Measurements from ENCODE around the gene PCDHGB1.
"Not testable (repeated sequence)": the region's sequence is repeated elsewhere in the genome, so short reads cannot be mapped to it uniquely, and the experiment has no call there.

PCDHGB1 gene

DNA sequence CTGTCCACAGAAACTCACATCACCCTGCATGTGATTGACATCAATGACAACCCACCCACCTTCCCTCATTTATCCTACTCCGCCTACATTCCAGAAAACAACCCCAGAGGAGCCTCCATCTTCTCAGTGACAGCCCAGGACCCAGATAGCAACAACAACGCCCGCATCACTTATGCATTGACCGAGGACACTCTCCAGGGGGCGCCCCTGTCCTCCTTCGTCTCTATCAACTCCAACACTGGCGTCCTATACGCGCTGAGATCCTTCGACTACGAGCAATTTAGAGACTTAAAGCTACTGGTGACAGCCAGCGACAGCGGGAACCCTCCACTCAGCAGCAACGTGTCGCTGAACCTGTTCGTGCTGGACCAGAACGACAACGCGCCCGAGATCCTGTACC lies 4.6 kb upstream of the PCDHGB1 start:
- DNase-seq (ENCODE audit: low spot score), result no peak

DNA sequence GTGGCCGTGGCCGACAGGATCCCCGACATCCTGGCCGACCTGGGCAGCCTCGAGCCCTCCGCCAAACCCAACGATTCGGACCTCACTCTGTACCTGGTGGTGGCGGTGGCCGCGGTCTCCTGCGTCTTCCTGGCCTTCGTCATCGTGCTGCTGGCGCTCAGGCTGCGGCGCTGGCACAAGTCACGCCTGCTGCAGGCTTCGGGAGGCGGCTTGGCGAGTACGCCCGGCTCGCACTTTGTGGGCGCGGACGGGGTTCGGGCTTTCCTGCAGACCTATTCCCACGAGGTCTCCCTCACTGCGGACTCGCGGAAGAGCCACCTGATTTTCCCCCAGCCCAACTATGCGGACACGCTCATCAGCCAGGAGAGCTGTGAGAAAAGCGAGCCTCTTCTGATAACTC lies 3.9 kb upstream of the PCDHGB1 start:
- not testable (repeated sequence) for DNase-seq (ENCODE audit: low spot score)

DNA sequence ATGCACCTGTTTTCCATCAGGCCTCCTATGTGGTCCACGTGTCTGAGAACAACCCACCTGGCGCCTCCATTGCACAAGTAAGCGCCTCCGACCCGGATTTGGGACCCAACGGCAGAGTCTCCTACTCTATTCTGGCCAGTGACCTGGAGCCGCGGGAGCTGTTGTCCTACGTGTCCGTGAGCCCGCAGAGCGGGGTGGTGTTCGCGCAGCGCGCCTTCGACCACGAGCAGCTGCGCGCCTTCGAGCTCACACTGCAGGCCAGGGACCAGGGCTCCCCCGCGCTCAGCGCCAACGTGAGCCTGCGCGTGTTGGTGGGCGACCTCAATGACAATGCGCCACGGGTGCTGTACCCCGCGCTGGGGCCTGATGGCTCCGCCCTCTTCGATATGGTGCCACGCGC lies 1.7 kb downstream of the PCDHGB1 start:
- no peak for DNase-seq (ENCODE audit: low spot score)

DNA sequence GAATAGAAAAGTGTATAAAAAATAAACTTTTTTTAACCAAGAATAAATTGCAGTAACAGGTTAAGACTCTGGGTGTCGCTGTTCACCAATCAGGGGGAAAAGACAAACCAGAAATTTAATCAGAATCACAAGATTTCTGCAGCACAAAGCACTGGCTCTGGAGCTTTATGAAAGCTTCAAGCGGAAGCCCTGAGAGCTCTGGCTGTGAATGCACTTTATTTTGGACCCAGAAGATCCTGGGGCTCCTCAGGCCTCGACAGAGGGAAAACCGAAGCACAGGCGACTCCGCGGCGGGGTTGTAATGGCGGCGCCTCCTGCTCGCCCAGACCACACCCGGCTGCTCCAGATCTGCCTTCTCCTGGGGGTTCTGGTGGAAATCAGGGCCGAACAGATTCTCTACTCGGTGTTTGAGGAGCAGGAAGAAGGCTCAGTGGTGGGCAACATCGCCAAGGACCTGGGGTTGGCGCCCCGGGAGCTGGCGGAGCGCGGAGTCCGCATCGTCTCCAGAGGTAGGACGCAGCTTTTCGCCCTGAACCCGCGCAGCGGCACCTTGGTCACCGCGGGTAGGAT lies 5.1 kb downstream of the PCDHGB1 start, which contains the start of gene PCDHGA4:
Gene PCDHGA4, plus strand, starts transcription at position 122 of the 570 bp plus-strand sequence. Its CDS starts 87 bp downstream, at position 209.
- DNase-seq (ENCODE audit: low spot score), result no peak

DNA sequence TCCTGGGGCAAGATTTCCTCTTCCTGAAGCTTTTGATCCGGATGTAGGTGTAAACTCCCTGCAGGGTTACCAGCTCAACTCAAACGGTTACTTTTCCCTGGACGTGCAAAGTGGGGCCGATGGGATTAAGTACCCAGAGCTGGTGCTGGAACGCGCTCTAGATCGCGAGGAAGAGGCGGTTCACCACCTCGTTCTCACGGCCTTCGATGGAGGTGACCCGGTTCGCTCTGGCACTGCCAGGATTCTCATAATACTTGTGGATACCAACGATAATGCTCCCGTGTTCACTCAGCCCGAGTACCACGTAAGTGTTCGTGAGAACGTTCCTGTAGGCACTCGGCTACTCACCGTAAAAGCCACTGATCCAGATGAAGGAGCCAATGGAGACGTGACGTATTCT lies 5.7 kb downstream of the PCDHGB1 start:
- no peak for DNase-seq (ENCODE audit: low spot score)

DNA sequence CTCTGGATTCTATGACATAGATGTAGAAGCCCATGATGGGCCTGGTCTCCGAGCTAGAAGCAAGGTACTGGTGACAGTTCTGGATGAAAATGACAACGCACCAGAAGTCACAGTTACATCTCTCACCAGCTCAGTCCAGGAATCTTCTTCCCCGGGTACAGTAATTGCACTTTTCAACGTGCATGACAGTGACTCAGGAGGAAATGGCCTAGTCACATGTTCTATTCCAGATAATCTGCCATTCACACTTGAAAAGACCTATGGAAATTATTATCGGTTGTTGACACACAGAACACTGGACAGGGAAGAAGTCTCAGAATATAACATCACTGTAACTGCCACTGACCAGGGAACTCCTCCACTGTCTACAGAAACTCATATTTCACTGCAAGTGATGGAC lies 6.2 kb downstream of the PCDHGB1 start:
- no peak for DNase-seq (ENCODE audit: low spot score)

DNA sequence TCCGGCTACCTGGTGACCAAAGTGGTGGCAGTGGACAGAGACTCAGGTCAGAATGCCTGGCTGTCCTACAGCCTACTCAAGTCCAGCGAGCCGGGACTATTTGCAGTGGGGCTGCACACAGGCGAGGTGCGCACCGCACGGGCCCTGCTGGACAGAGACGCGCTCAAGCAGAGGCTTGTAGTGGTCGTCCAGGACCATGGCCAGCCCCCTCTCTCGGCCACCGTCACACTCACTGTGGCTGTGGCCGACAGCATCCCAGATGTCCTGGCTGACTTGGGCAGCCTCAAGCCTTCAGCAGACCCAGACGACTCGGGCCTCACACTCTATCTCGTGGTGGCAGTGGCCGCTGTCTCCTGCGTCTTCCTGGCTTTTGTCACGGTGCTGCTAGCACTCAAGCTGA lies 7.1 kb downstream of the PCDHGB1 start:
- no peak for DNase-seq (ENCODE audit: low spot score)

DNA sequence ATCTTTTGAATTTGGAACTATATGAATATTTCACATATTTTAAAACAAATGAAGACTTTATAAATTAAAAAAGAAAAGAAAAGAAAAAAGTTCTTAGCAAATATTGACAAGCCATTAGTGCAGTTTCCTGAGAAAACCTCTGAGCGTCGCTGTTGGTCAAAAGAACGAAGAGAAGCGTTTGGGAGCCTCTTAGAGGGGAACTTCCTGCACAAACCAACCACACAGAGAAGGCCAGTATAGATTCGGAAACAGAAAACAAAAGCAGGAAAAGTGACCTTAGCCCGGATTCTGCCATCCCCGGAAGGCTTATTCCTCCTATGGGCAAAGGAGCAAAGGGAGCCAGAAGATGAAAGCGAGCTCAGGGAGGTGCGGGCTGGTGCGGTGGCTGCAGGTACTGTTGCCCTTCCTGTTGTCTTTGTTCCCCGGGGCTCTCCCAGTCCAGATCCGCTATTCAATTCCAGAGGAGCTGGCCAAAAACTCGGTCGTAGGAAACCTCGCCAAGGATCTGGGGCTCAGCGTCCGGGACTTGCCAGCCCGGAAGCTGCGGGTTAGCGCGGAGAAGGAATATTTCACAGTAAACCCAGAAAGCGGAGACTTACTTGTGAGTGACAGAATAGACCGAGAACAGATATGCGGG lies 10.0 kb downstream of the PCDHGB1 start, which contains the start of gene PCDHGB2:
Gene PCDHGB2, plus strand, starts transcription at position 205 of the 637 bp plus-strand sequence. Its CDS starts 142 bp downstream, at position 347.
- DNase-seq (ENCODE audit: low spot score), result peak; percentile 11

DNA sequence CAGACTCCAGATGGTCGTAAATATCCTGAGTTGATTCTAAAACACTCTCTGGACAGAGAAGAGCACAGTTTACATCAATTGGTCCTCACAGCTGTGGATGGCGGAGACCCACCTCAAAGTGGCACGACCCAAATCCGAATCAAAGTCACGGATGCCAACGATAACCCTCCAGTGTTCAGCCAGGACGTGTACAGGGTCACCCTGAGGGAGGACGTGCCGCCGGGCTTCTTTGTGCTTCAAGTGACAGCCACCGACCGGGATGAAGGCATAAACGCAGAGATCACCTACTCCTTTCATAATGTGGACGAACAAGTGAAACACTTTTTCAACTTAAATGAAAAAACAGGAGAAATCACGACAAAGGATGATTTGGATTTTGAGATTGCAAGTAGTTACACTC lies 10.8 kb downstream of the PCDHGB1 start:
- no peak for DNase-seq (ENCODE audit: low spot score)

DNA sequence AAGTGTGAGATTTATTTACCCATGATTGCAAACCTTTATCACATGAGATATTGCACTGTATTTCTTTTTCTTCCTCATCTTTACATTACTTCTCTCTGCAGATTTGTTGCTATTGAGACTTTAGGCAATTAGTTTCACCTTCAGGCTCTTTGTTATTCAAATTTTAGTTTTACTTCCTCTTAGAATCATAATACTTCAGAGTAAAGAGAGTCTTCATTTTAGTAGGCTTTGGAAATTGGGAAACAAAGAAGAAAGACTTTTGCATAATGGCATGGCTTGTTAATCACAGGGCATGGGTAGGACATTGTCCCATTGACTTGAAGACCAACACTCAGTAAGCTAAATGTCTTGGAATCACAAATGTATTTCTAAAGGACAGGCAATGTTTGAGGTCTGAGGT lies 12.8 kb downstream of the PCDHGB1 start:
- DNase-seq (ENCODE audit: low spot score), result no peak

DNA sequence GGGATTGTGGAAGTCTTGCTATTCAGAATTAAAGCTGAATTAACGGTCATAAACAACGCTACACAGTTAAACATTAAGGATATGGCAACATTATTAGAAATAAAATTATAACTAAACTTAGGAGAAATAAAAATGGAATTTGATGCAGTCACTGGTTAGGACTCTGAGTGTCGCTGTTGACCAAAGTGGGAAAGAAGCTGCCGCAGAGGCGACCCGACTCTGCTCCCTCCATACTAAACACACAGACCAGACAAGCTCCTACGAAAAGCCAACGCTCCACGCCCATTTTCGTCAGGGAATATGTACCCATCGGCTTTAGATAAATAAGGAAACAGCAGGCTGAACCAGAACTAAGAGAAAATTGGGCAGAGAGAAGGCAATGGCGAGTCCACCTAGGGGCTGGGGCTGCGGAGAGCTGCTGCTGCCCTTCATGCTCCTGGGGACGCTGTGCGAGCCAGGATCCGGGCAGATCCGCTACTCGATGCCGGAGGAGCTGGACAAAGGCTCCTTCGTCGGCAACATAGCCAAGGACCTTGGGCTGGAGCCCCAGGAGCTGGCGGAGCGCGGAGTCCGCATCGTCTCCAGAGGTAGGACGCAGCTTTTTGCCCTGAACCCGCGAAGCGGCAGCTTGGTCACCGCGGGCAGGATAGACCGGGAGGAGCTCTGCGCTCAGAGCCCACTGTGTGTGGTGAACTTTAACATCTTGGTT lies 14.2 kb downstream of the PCDHGB1 start, which contains the start of gene PCDHGA5:
Gene PCDHGA5, plus strand, starts transcription at position 211 of the 709 bp plus-strand sequence. Its CDS starts 169 bp downstream, at position 380.
- no peak for DNase-seq (ENCODE audit: low spot score)

DNA sequence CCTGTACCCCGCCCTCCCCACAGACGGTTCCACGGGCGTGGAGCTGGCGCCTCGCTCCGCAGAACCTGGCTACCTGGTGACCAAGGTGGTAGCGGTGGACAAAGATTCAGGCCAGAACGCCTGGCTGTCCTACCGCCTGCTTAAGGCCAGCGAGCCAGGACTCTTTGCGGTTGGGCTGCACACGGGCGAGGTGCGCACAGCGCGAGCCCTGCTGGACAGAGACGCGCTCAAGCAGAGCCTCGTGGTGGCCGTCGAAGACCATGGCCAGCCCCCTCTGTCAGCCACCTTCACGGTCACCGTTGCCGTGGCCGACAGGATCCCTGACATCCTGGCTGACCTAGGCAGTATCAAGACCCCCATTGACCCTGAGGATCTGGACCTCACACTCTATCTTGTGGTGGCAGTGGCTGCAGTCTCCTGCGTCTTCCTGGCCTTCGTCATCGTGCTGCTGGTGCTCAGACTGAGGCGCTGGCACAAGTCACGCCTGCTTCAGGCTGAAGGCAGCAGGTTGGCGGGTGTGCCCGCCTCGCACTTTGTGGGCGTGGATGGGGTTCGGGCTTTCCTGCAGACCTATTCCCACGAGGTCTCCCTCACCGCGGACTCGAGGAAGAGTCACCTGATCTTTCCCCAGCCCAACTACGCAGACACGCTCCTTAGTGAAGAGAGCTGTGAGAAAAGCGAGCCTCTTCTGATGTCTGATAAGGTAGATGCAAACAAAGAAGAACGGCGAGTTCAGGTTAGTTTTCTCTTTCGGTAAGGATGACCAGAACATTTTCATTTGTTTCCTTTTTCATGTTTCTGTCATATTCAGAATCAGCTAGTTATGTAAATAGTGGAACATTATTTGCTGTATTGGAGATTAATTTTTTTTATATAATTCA lies 16.4 kb downstream of the PCDHGB1 start:
- DNase-seq (ENCODE audit: low spot score), result no peak

DNA sequence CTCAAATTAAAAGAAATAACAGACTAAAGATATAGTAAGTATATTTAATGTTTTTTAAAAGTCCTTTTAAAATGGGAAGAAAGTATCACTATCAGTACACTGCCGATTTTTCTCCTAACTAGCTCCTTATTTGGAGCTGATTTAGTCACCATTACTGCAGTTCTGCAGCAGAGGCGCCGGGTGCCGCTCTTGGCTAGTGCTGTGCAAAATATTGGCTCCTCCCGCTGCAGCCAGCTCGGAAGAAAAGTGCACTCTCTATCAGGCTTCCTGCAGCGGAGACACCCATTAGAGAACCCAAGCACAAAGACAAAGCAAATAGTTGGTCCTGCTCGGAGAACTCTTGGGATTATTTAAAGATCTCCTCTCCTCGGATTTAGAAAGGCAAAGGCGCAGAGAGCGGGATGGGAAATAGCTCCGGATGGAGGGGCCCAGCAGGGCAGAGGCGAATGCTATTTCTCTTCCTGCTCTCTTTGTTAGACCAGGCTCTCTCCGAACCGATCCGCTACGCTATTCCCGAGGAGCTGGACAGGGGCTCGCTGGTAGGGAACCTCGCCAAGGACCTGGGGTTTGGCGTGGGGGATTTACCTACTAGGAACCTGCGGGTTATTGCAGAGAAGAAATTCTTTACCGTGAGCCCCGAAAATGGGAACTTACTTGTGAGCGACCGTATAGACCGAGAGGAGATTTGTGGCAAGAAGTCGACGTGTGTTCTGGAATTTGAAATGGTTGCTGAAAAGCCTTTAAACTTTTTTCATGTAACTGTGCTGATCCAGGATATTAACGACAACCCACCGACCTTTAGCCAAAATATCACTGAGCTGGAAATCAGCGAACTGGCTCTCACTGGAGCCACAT lies 20.3 kb downstream of the PCDHGB1 start, which contains the start of gene PCDHGB3:
Gene PCDHGB3, plus strand, starts transcription at position 249 of the 855 bp plus-strand sequence. Its CDS starts 153 bp downstream, at position 402.
- DNase-seq (ENCODE audit: low spot score), result no peak

DNA sequence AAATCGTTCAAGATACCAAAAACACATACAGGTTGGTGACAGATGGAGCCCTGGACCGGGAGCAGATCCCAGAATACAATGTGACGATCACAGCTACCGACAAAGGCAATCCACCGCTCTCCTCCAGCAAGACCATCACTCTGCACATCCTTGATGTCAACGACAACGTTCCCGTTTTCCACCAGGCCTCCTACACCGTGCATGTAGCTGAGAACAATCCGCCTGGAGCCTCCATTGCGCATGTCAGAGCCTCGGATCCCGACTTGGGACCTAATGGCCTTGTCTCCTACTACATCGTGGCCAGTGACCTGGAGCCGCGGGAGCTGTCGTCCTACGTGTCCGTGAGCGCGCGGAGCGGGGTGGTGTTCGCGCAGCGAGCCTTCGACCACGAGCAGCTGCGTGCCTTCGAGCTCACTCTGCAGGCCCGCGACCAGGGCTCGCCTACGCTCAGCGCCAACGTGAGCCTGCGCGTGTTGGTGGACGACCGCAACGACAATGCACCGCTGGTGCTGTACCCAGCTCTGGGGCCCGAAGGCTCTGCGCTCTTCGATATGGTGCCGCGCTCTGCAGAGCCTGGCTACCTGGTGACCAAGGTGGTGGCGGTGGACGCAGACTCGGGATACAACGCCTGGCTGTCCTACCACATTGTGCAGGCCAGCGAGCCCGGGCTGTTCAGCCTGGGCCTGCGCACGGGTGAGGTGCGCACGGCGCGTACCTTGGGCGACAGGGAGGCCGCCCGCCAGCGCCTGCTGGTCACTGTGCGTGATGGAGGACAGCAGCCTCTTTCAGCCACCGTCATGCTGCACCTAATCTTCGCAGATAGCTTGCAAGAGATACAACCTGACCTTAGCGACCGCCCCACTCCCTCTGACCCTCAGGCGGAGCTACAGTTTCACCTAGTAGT lies 21.9 kb downstream of the PCDHGB1 start:
- no peak for DNase-seq (ENCODE audit: low spot score)

DNA sequence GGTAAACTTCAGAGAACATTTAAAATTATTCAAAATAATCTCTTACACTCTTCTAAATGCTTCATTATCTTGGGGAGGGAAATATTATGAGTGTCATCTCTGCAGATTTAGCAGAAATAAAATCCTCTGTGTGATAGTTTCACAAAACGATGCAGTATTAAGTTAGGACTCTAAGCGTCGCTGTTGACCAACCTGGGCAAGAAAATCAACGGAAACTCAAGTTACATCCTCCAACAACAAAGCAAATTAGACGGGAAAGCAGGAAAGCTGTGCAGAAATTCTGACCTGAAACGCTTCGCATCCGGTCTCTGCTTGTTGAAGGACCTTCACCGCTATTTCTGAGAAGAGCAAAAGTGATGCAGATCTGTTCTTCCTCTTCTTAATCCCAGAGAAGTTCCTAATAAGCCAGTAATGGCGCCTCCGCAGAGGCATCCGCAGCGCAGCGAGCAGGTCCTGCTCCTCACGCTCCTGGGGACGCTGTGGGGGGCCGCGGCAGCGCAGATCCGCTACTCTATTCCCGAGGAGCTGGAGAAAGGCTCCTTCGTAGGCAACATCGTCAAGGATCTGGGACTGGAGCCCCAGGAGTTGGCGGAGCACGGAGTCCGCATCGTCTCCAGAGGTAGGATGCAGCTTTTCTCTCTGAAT lies 23.9 kb downstream of the PCDHGB1 start, which contains the start of gene PCDHGA6:
Gene PCDHGA6, plus strand, starts transcription at position 219 of the 645 bp plus-strand sequence. Its CDS starts 193 bp downstream, at position 412.
- DNase-seq (ENCODE audit: low spot score), result no peak

DNA sequence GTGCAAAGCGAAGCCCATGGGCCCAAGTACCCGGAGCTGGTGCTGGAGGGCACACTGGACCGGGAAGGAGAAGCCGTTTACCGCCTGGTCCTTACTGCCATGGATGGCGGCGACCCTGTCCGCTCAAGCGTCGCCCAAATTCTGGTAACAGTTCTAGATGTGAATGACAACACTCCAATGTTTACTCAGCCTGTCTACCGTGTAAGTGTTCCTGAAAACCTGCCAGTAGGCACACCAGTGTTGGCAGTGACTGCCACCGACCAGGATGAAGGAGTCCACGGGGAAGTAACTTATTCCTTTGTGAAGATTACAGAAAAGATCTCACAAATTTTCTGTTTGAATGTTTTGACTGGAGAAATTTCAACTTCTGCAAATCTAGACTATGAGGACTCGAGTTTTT lies 24.7 kb downstream of the PCDHGB1 start:
- no peak for DNase-seq (ENCODE audit: low spot score)

DNA sequence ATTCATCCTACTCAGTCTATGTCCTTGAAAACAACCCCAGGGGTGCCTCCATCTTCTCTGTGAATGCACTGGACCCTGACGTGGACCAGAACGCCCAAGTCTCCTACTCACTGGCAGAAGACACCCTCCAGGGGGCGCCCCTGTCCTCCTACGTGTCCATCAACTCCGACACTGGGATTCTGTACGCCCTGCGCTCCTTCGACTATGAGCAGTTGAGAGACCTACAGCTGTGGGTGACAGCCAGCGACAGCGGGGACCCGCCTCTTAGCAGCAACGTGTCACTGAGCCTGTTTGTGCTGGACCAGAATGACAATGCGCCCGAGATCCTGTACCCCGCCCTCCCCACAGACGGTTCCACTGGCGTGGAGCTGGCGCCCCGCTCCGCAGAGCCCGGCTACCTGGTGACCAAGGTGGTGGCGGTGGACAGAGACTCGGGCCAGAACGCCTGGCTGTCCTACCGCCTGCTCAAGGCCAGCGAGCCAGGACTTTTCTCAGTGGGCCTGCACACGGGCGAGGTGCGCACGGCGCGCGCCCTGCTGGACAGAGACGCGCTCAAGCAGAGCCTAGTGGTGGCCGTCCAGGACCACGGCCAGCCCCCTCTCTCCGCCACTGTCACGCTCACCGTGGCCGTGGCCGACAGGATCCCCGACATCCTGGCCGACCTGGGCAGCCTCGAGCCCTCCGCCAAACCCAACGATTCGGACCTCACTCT lies 25.7 kb downstream of the PCDHGB1 start:
- not testable (repeated sequence) for DNase-seq (ENCODE audit: low spot score)

Measured in SK-N-DZ (cell line).